PC-3 (cell line): ENCODE results near the gene SLC25A24.

Experiments
- CTCF ChIP-seq: fragments of 300-600 bp; sonication (generic); conservative IDR thresholded peaks from 2 replicates; pipeline ENCODE4 v1.5.1; 2017; ENCODE audit warnings: antibody characterized with exemption, low read depth, mild to moderate bottlenecking, low read length
- EZH2phosphoT487 ChIP-seq: fragments of 300-600 bp; sonication (generic); IDR thresholded peaks from 2 replicates; pipeline ENCODE4 v1.6.1; 2018; ENCODE audit warnings: mild to moderate bottlenecking, antibody characterized with exemption, low read length, borderline replicate concordance

GRCh38 chr1:108108119-108108518 lies 92.0 kb downstream of the SLC25A24 start:
- no peak for TF ChIP-seq CTCF
- TF ChIP-seq EZH2phosphoT487, result no peak
